ENCODE results near the gene TRIM54. TPM values are rescaled to one million over a fixed set of nuclear protein-coding genes. Genes with fewer than 3 reads are reported as not detected.

TRIM54 gene
- total RNA-seq, 1 donor from 2014 or later = 285 TPM

- Histone ChIP-seq H3K36me3 (peaks cover 99% of the 10 kb centered on the region), H3K9me3 (replicated peaks) (no peaks in the 10 kb centered on the region), H3K4me1 (peaks cover 17% of the 10 kb centered on the region), H3K4me3 (no peak overlapping the region), H3K27ac (replicated peaks) (no peak overlapping the region), H3K27me3 (ENCODE audit: low read depth) (no peaks in the 10 kb centered on the region)
- TF ChIP-seq, protein P1, sequence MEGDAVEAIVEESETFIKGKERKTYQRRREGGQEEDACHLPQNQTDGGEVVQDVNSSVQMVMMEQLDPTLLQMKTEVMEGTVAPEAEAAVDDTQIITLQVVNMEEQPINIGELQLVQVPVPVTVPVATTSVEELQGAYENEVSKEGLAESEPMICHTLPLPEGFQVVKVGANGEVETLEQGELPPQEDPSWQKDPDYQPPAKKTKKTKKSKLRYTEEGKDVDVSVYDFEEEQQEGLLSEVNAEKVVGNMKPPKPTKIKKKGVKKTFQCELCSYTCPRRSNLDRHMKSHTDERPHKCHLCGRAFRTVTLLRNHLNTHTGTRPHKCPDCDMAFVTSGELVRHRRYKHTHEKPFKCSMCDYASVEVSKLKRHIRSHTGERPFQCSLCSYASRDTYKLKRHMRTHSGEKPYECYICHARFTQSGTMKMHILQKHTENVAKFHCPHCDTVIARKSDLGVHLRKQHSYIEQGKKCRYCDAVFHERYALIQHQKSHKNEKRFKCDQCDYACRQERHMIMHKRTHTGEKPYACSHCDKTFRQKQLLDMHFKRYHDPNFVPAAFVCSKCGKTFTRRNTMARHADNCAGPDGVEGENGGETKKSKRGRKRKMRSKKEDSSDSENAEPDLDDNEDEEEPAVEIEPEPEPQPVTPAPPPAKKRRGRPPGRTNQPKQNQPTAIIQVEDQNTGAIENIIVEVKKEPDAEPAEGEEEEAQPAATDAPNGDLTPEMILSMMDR (IDR thresholded peaks at IDR 0.05; ENCODE audit: borderline replicate concordance) = no peak
- intact Hi-C loops (cut with micrococcal nuclease) = no loop called here
- DNase-seq = peak; percentile 9
These were observed 43.3 kb upstream of the TRIM54 start for GRCh38 chr2:27238976-27239375.

DNA sequence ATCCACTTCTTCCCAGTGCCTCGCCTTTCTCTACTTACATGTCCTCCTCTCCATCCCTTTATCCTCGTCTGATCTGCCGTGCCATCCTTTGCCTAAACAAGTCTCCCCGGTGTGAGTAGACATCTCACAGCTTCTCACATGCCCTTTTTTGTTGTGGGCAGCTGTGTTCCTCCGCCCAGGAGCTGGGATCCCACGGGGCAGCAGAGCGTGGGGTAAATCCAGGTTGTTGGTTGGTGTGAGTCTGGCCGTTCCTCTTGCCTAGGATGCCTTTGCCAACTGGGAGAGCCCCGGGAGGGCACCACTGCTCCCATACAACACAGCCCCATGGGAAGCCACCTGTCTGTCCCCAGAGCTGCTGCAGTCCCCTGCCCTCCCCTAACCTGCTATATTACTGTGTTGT, 41.8 kb upstream of the TRIM54 start:
- TF ChIP-seq, protein P1 (IDR thresholded peaks at IDR 0.05; ENCODE audit: borderline replicate concordance) = no peak
- Histone ChIP-seq H3K4me3 (no peak overlapping the region), H3K36me3 (peaks cover 84% of the 10 kb centered on the region), H3K27me3 (ENCODE audit: low read depth) (no peaks in the 10 kb centered on the region), H3K4me1 (peaks cover 32% of the 10 kb centered on the region), H3K9me3 (replicated peaks) (no peaks in the 10 kb centered on the region), H3K27ac (replicated peaks) (no peak overlapping the region)
- DNase-seq = peak; percentile 1
- intact Hi-C loops (cut with micrococcal nuclease) = no loop called here

- intact Hi-C loops (cut with micrococcal nuclease) = no loop called here
- TF ChIP-seq, protein P1 (IDR thresholded peaks at IDR 0.05; ENCODE audit: borderline replicate concordance) = no peak
- peaks cover 68% of the 10 kb centered on the region for H3K36me3 ChIP-seq
These were observed 40.2 kb upstream of the TRIM54 start for GRCh38 chr2:27241761-27242613.

DNA sequence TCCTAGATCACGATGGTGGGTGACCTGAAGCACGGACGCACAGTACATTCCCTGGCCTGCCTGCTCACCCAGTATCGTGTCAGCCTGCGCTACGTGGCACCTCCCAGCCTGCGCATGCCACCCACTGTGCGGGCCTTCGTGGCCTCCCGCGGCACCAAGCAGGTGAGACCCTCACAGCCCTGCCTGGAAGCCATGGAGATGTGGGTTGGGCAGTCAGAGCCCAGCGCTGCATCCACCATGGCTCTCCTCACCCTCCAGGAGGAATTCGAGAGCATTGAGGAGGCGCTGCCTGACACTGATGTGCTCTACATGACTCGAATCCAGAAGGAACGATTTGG, 39.6 kb upstream of the TRIM54 start:
- H3K4me3 ChIP-seq = no peak overlapping the region
- TF ChIP-seq, protein P1 (IDR thresholded peaks at IDR 0.05; ENCODE audit: borderline replicate concordance) = no peak
- no peak for DNase-seq
- no peaks in the 10 kb centered on the region for H3K9me3 ChIP-seq (replicated peaks)
- peaks cover 39% of the 10 kb centered on the region for H3K4me1 ChIP-seq
- H3K36me3 ChIP-seq = peaks cover 62% of the 10 kb centered on the region
- peak overlapping the region; percentile 59 for H3K27ac ChIP-seq (replicated peaks)
- H3K27me3 ChIP-seq (ENCODE audit: low read depth) = no peaks in the 10 kb centered on the region
- intact Hi-C loops (cut with micrococcal nuclease) = no loop called here

More at GRCh38 chr2:27241761-27242613, 40.2 kb upstream of the TRIM54 start:
- no peak overlapping the region for H3K4me3 ChIP-seq
- no peaks in the 10 kb centered on the region for H3K9me3 ChIP-seq (replicated peaks)
- no peak overlapping the region for H3K27ac ChIP-seq (replicated peaks)
- H3K27me3 ChIP-seq (ENCODE audit: low read depth) = no peaks in the 10 kb centered on the region
- peak; percentile 12 for DNase-seq
- H3K4me1 ChIP-seq = peaks cover 39% of the 10 kb centered on the region

- TF ChIP-seq, protein P1 (IDR thresholded peaks at IDR 0.05; ENCODE audit: borderline replicate concordance) = no peak
- peaks cover 53% of the 10 kb centered on the region for H3K36me3 ChIP-seq
- peak overlapping the region; percentile 59 for H3K27ac ChIP-seq (replicated peaks)
- no peaks in the 10 kb centered on the region for H3K27me3 ChIP-seq (ENCODE audit: low read depth)
- peaks cover 39% of the 10 kb centered on the region for H3K4me1 ChIP-seq
- H3K9me3 ChIP-seq (replicated peaks) = no peaks in the 10 kb centered on the region
- intact Hi-C loops (cut with micrococcal nuclease) = no loop called here
- H3K4me3 ChIP-seq = no peak overlapping the region
- no peak for DNase-seq
These were observed 38.7 kb upstream of the TRIM54 start for GRCh38 chr2:27243391-27244130.

All from left ventricle myocardium inferior (tissue), 1 donor.